ENCODE measurements around the gene LNPEP. TPM values are rescaled to one million over a fixed set of nuclear protein-coding genes. Genes with fewer than 3 reads are reported as not detected.

Gene LNPEP
- polyA plus RNA-seq, 1 donor, result 19.7 TPM

- no peaks in the 10 kb centered on the region for H3K9me3 ChIP-seq (ENCODE audit: control insufficient read depth, low read depth, low read length)
- no peak for DNase-seq
- H3K36me3 ChIP-seq (ENCODE audit: control insufficient read depth, insufficient read depth, low read length), result peaks cover 8% of the 10 kb centered on the region
- no peak overlapping the region for H3K27ac ChIP-seq (ENCODE audit: low read length)
- 67% methylated on average over 1 of the region's 3 CpGs for WGBS (ENCODE audit: insufficient coverage, low lambda C conversion rate)
- no peak overlapping the region for H3K4me3 ChIP-seq (ENCODE audit: low read length)
- H3K4me1 ChIP-seq (ENCODE audit: control insufficient read depth, insufficient read depth, low read length), result peaks cover 4% of the 10 kb centered on the region
- H3K27me3 ChIP-seq (ENCODE audit: control insufficient read depth, insufficient read depth, low read length), result no peaks in the 10 kb centered on the region
Observed at GRCh38 chr5:96940586-96940985, 4.7 kb downstream of the LNPEP start.

GRCh38 chr5:96941140-96941539 lies 5.3 kb downstream of the LNPEP start:
- no peak overlapping the region for H3K4me3 ChIP-seq (ENCODE audit: low read length)
- no peaks in the 10 kb centered on the region for H3K27me3 ChIP-seq (ENCODE audit: control insufficient read depth, insufficient read depth, low read length)
- 100% methylated on average over 1 of the region's 4 CpGs for WGBS (ENCODE audit: insufficient coverage, low lambda C conversion rate)
- no peak for DNase-seq
- peaks cover 4% of the 10 kb centered on the region for H3K4me1 ChIP-seq (ENCODE audit: control insufficient read depth, insufficient read depth, low read length)
- no peak overlapping the region for H3K27ac ChIP-seq (ENCODE audit: low read length)
- peaks cover 8% of the 10 kb centered on the region for H3K36me3 ChIP-seq (ENCODE audit: control insufficient read depth, insufficient read depth, low read length)
- no peaks in the 10 kb centered on the region for H3K9me3 ChIP-seq (ENCODE audit: control insufficient read depth, low read depth, low read length)

GRCh38 chr5:96942078-96942477 lies 6.2 kb downstream of the LNPEP start:
- Histone ChIP-seq H3K4me3 (ENCODE audit: low read length) (no peak overlapping the region), H3K9me3 (ENCODE audit: control insufficient read depth, low read depth, low read length) (no peaks in the 10 kb centered on the region), H3K27ac (ENCODE audit: low read length) (no peak overlapping the region), H3K27me3 (ENCODE audit: control insufficient read depth, insufficient read depth, low read length) (no peaks in the 10 kb centered on the region), H3K36me3 (ENCODE audit: control insufficient read depth, insufficient read depth, low read length) (peaks cover 8% of the 10 kb centered on the region), H3K4me1 (ENCODE audit: control insufficient read depth, insufficient read depth, low read length) (peaks cover 4% of the 10 kb centered on the region)
- DNase-seq, result no peak
- 100% methylated on average over 2 of the region's 9 CpGs for WGBS (ENCODE audit: insufficient coverage, low lambda C conversion rate)

GRCh38 chr5:96942911-96943310 lies 7.0 kb downstream of the LNPEP start:
- H3K27me3 ChIP-seq (ENCODE audit: control insufficient read depth, insufficient read depth, low read length), result no peaks in the 10 kb centered on the region
- peaks cover 4% of the 10 kb centered on the region for H3K4me1 ChIP-seq (ENCODE audit: control insufficient read depth, insufficient read depth, low read length)
- peaks cover 8% of the 10 kb centered on the region for H3K36me3 ChIP-seq (ENCODE audit: control insufficient read depth, insufficient read depth, low read length)
- H3K9me3 ChIP-seq (ENCODE audit: control insufficient read depth, low read depth, low read length), result no peaks in the 10 kb centered on the region
- H3K27ac ChIP-seq (ENCODE audit: low read length), result no peak overlapping the region
- no CpG with 5 or more reads among the region's 1 CpG for WGBS (ENCODE audit: insufficient coverage, low lambda C conversion rate)
- DNase-seq, result no peak
- no peak overlapping the region for H3K4me3 ChIP-seq (ENCODE audit: low read length)

GRCh38 chr5:96943799-96944198 lies 7.9 kb downstream of the LNPEP start:
- Histone ChIP-seq H3K4me1 (ENCODE audit: control insufficient read depth, insufficient read depth, low read length) (no peaks in the 10 kb centered on the region), H3K9me3 (ENCODE audit: control insufficient read depth, low read depth, low read length) (no peaks in the 10 kb centered on the region), H3K36me3 (ENCODE audit: control insufficient read depth, insufficient read depth, low read length) (peaks cover 8% of the 10 kb centered on the region), H3K27me3 (ENCODE audit: control insufficient read depth, insufficient read depth, low read length) (no peaks in the 10 kb centered on the region), H3K27ac (ENCODE audit: low read length) (no peak overlapping the region), H3K4me3 (ENCODE audit: low read length) (no peak overlapping the region)
- DNase-seq, result no peak
- no CpG with 5 or more reads among the region's 1 CpG for WGBS (ENCODE audit: insufficient coverage, low lambda C conversion rate)

- Histone ChIP-seq H3K4me1 (ENCODE audit: control insufficient read depth, insufficient read depth, low read length) (no peaks in the 10 kb centered on the region), H3K36me3 (ENCODE audit: control insufficient read depth, insufficient read depth, low read length) (peaks cover 8% of the 10 kb centered on the region), H3K27me3 (ENCODE audit: control insufficient read depth, insufficient read depth, low read length) (no peaks in the 10 kb centered on the region), H3K9me3 (ENCODE audit: control insufficient read depth, low read depth, low read length) (no peaks in the 10 kb centered on the region), H3K27ac (ENCODE audit: low read length) (no peak overlapping the region), H3K4me3 (ENCODE audit: low read length) (no peak overlapping the region)
- no CpG with 5 or more reads among the region's 5 CpGs for WGBS (ENCODE audit: insufficient coverage, low lambda C conversion rate)
- DNase-seq, result no peak
Observed at GRCh38 chr5:96945144-96945897, 9.4 kb downstream of the LNPEP start.

- H3K36me3 ChIP-seq (ENCODE audit: control insufficient read depth, insufficient read depth, low read length), result peaks cover 8% of the 10 kb centered on the region
- no peaks in the 10 kb centered on the region for H3K4me1 ChIP-seq (ENCODE audit: control insufficient read depth, insufficient read depth, low read length)
- no peak overlapping the region for H3K27ac ChIP-seq (ENCODE audit: low read length)
- H3K27me3 ChIP-seq (ENCODE audit: control insufficient read depth, insufficient read depth, low read length), result no peaks in the 10 kb centered on the region
- no peak overlapping the region for H3K4me3 ChIP-seq (ENCODE audit: low read length)
- 80% methylated on average over 3 of the region's 3 CpGs for WGBS (ENCODE audit: insufficient coverage, low lambda C conversion rate)
- DNase-seq, result no peak
- no peaks in the 10 kb centered on the region for H3K9me3 ChIP-seq (ENCODE audit: control insufficient read depth, low read depth, low read length)
Observed at GRCh38 chr5:96946381-96946780, 10.5 kb downstream of the LNPEP start.

GRCh38 chr5:96952118-96952750 lies 16.4 kb downstream of the LNPEP start:
- Histone ChIP-seq H3K4me3 (ENCODE audit: low read length) (no peak overlapping the region), H3K4me1 (ENCODE audit: control insufficient read depth, insufficient read depth, low read length) (no peaks in the 10 kb centered on the region), H3K36me3 (ENCODE audit: control insufficient read depth, insufficient read depth, low read length) (no peaks in the 10 kb centered on the region), H3K27me3 (ENCODE audit: control insufficient read depth, insufficient read depth, low read length) (no peaks in the 10 kb centered on the region), H3K9me3 (ENCODE audit: control insufficient read depth, low read depth, low read length) (no peaks in the 10 kb centered on the region), H3K27ac (ENCODE audit: low read length) (no peak overlapping the region)
- WGBS (ENCODE audit: insufficient coverage, low lambda C conversion rate), result 100% methylated on average over 1 of the region's 3 CpGs
- no peak for DNase-seq

GRCh38 chr5:96952974-96953730 lies 17.3 kb downstream of the LNPEP start:
- no peaks in the 10 kb centered on the region for H3K9me3 ChIP-seq (ENCODE audit: control insufficient read depth, low read depth, low read length)
- no peaks in the 10 kb centered on the region for H3K27me3 ChIP-seq (ENCODE audit: control insufficient read depth, insufficient read depth, low read length)
- H3K4me3 ChIP-seq (ENCODE audit: low read length), result no peak overlapping the region
- WGBS (ENCODE audit: insufficient coverage, low lambda C conversion rate), result 100% methylated on average over 1 of the region's 7 CpGs
- H3K27ac ChIP-seq (ENCODE audit: low read length), result no peak overlapping the region
- DNase-seq, result no peak
- H3K4me1 ChIP-seq (ENCODE audit: control insufficient read depth, insufficient read depth, low read length), result no peaks in the 10 kb centered on the region
- no peaks in the 10 kb centered on the region for H3K36me3 ChIP-seq (ENCODE audit: control insufficient read depth, insufficient read depth, low read length)

GRCh38 chr5:96957254-96958049 lies 21.6 kb downstream of the LNPEP start:
- H3K27ac ChIP-seq (ENCODE audit: low read length), result no peak overlapping the region
- WGBS (ENCODE audit: insufficient coverage, low lambda C conversion rate), result no CpG with 5 or more reads among the region's 4 CpGs
- no peak for DNase-seq

More at GRCh38 chr5:96957254-96958049, 21.6 kb downstream of the LNPEP start:
- H3K36me3 ChIP-seq (ENCODE audit: control insufficient read depth, insufficient read depth, low read length), result peaks cover 3% of the 10 kb centered on the region
- no peak overlapping the region for H3K4me3 ChIP-seq (ENCODE audit: low read length)
- no peaks in the 10 kb centered on the region for H3K4me1 ChIP-seq (ENCODE audit: control insufficient read depth, insufficient read depth, low read length)
- H3K27me3 ChIP-seq (ENCODE audit: control insufficient read depth, insufficient read depth, low read length), result no peaks in the 10 kb centered on the region
- H3K9me3 ChIP-seq (ENCODE audit: control insufficient read depth, low read depth, low read length), result no peaks in the 10 kb centered on the region

All from large intestine (tissue), 3 donors.